Activated CD4-positive, alpha-beta T cell treated with anti-CD3 and anti-CD28 coated beads, Interleukin-2, Interleukin-4, amounts not matched to agents 100 ng/mL and 50 ng/mL, durations not matched to agents 16 hours and 8 hours (primary cell): ENCODE results near the gene ASPSCR1.
A peak's percentile ranks its signal among the peaks of the same experiment; 100 is the strongest.
"Not testable (repeated sequence)": the region's sequence is repeated elsewhere in the genome, so short reads cannot be mapped to it uniquely, and the experiment has no call there.

Experiments
- DNase-seq: peaks from one replicate; pipeline ENCODE4 v3.0.0-alpha.2; 2020; ENCODE audit warnings: low spot score

Gene ASPSCR1

GRCh38 chr17:82024859-82025258 is 47.4 kb downstream of the ASPSCR1 start:
- no peak for DNase-seq

- DNase-seq: no peak
Measured at GRCh38 chr17:82025401-82026107, 48.1 kb downstream of the ASPSCR1 start.

DNA sequence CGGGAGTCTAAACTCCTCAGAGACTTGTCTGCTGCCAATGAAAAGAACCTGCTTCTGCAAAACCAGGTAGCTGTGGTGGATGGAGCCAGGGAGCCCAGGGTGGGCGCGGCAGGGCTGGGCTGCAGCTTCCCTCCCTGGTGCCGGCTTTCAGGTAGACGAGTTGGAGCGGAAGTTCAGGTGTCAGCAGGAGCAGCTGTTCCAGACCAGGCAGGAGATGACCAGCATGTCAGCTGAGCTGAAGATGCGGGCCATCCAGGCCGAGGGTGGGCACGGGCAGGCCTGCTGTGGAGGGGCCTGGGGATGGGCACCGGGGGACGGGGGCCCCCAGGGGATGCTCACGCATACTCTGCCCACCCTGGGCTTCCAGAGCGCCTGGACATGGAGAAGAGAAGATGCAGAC is 50.8 kb downstream of the ASPSCR1 start:
- no peak for DNase-seq

DNA sequence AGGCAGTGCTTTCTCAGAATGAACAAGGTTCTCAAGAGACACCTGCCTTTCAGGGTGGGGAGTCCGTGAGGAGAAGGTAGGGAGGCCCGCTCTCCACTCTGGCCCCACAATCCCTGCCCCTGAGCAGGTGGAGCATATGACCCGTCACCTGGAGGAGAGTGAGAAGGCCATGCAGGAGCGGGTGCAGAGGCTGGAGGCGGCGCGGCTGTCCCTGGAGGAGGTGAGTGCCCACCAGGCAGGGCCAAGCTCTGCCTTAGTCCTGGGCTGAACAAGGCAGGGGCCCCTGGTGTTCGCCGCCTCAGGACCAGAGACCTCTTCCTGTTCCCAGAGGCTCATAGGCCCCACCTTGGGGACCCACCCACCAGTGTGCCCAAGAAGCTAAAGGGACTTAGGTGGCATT is 51.5 kb downstream of the ASPSCR1 start:
- no peak for DNase-seq

GRCh38 chr17:82029391-82029790 is 52.0 kb downstream of the ASPSCR1 start:
- no peak for DNase-seq

DNA sequence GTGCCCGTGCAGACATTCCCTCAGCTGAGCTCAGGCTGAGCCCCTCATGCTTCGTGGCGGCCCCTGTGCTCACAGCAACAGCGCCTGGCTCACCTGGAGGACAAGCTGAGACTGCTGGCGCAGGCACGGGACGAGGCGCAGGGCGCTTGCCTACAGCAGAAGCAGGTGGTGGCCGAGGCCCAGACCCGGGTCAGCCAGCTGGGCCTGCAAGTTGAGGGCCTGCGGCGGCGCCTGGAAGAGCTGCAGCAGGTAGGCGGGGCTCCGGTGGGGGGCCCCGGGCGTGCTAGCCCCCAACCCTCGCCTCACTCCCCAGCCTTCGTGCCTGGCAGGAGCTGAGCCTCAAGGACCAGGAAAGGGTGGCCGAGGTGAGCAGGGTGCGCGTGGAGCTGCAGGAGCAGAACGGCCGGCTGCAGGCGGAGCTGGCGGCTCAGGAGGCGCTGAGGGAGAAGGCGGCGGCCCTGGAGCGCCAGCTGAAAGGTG is 52.6 kb downstream of the ASPSCR1 start:
- no peak for DNase-seq

- peak; percentile 87 for DNase-seq
Measured at GRCh38 chr17:82030470-82031302, 53.3 kb downstream of the ASPSCR1 start.

GRCh38 chr17:82031303-82031884 is 54.0 kb downstream of the ASPSCR1 start, which contains the start of gene RAC3:
Gene RAC3 (plus strand): TSS chr17:82031678. CDS start chr17:82031762, 84 bp downstream.
- no peak for DNase-seq

- peak; percentile 41 for DNase-seq
Measured at GRCh38 chr17:82031885-82032627, 54.6 kb downstream of the ASPSCR1 start.

- no peak for DNase-seq
Measured at GRCh38 chr17:82033359-82034085, 56.1 kb downstream of the ASPSCR1 start.

- no peak for DNase-seq
Measured at GRCh38 chr17:82034371-82035011, 57.1 kb downstream of the ASPSCR1 start.

DNA sequence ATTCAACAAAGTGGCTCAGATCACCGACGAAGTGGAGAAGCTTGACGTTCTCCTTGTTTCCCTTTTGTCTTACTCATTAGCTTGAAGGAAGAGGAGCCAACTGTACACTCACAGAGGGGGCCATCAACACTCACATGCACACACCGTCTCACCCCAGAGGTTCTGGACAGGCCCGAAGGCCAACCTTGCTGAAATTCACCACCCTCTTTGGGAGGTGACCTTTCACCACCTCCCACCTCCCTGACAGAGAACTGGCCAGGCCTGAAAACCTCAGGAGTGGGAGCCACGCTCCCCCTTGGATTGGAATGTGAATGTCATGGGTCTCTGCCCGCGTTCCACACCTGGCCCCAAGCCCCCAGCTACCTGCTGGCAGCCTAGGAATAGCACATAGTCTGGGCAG is 58.1 kb downstream of the ASPSCR1 start:
- no peak for DNase-seq

DNA sequence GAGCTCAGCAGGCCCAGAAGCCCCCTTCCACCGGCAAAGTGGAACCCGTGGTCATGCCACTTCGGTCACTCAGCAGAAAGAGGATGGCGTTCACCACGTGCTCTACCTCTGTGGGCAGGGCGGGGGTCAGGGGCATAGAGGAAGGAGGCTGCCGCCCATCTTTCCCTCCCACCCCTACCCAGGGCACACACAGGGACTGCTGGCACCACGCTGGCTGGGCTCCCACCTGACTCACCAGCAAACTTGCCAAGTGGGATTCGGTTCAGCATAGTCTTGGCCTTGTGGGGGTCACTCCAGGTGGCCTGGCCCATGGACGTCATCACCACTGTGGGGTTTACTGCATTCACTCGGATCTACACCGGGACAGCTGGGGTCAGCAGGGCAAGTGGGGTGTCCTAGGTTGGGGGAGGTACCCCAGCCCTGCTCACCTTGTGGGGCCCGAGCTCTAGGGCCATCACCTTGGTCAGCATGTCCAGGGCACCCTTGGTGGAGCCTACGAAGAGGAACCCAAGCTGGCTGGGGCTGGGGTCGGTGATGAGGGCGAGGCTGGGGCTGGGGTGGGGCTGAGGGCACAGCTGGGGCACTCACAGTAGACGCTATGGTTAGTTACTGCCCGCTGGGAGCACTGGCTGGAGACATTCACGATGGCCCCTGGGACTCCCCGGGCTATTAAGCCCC is 58.7 kb downstream of the ASPSCR1 start:
- DNase-seq: no peak

- DNase-seq: no peak
Measured at GRCh38 chr17:82036634-82037091, 59.2 kb downstream of the ASPSCR1 start.

DNA sequence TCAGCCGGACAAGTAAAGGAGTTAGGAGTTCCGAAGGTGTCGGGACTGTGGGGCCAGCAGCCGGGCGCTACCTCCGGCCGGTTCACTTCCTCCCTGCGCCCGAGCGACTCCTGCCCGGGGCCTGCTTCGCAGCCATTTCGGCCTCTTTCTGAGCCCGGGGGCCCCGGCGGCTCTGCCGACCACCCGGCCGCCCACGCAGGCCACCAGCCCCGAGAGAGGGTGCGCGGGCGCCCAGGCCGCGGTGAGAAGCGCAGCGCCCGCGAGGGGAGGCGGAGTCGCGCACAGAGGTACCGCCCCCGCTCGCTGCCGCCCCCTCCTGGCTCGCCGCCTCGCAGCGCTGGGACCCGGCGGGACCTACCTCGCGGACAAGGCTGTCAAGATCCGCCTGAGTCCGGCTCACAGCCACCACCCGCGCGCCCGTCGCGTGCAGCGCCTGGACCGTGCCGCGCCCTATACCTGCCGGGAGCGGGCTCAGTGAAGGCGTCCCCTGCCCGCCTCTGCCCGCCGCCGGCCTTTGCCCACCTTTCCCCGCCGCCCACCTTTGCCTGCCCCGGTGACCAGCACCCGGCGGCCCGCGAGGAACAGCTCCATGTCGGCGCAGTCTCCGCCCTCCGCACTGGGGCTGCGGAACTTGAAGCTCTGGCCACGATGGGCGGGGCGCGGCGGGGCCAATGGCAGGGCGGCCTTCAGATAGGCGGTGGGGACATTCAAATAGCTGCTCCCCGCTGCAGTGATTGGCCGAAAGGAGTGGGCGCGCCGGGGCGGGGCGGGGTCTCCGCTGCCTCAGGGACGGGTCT is 59.9 kb downstream of the ASPSCR1 start, which contains the start of gene DCXR:
TSS of gene DCXR (minus strand) at position 606 of the 797 bp plus-strand sequence. CDS start at position 591, 15 bp downstream.
- DNase-seq: peak; percentile 97

GRCh38 chr17:82037889-82038195 is 60.4 kb downstream of the ASPSCR1 start:
- DNase-seq: no peak

GRCh38 chr17:82038796-82039409 is 61.5 kb downstream of the ASPSCR1 start:
- not testable (repeated sequence) for DNase-seq

DNA sequence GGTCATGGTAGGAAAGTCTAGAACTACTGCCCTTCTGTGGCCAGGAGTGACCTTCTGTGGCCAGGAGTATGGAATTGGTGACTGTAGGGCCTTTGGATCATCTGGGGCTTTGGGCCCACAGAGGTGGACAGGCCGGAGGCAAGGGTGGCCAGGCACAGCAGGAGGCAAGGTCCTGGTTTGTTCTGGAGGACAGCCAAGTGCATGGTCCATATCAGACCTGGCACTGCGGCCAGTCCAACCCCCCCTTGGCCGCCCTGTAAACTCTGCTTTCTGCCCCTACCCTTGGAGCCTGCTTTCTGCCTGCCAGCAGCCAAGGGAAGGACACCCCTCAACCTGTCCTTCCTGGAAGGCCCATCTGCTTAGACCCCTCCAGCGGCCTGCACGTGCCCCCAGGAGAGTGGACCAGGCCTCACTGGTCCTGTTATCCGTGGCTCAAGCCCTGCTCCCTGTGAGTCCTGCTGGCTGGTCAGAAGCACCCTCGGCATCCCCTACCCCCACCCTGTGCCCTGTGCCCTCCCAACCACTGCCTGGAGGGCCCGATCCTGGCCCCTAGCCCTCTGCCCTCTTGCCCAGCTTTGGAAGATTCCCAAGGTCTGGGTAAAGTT is 62.4 kb downstream of the ASPSCR1 start:
- no peak for DNase-seq
